A673 (cell line): ENCODE data around the gene GRIK3. TPM values are rescaled to one million over a fixed set of nuclear protein-coding genes. Genes with fewer than 3 reads are reported as not detected.

Experiments
- BruUV-seq: library from RNA; stranded (reverse); fragments of 400-500 nt; replicated peaks from 2 replicates; lab custom pipeline; 2021; lab: Mats Ljungman, UMichigan
- CTCF ChIA-PET: fragments of 300-600 bp; sonication (Branson Sonifier 250); formaldehyde crosslinking; loops from one replicate; lab custom pipeline; 2022; ENCODE audit warnings: antibody characterized with exemption; lab: Charles Lee
- POLR2A ChIA-PET: fragments of 300-600 bp; sonication (Branson Sonifier 250); formaldehyde crosslinking; loops from one replicate; lab custom pipeline; 2022; ENCODE audit warnings: antibody characterized with exemption; ENCODE audit not compliant: low non-redundant PET; lab: Charles Lee
- DNase-seq: peaks from one replicate; pipeline ENCODE4 v3.0.0-alpha.2; 2015; ENCODE audit warnings: low spot score
- H3K27ac ChIP-seq: fragments of 200-600 bp; sonication (generic); 2 replicates; pipeline ENCODE4 v1.5.1; 2016; ENCODE audit warnings: mixed run types, low read depth, mild to moderate bottlenecking, mixed read lengths, antibody characterized with exemption, low read length; ENCODE audit not compliant: poor library complexity, severe bottlenecking
- H3K27me3 ChIP-seq: fragments of 200-600 bp; sonication (generic); replicated peaks from 2 replicates; pipeline ENCODE4 v1.6.1; 2017; ENCODE audit warnings: mixed run types, low read depth, mild to moderate bottlenecking, mixed read lengths, antibody characterized with exemption, low read length; ENCODE audit not compliant: insufficient read depth, poor library complexity
- H3K36me3 ChIP-seq: fragments of 200-600 bp; sonication (generic); 2 replicates; pipeline ENCODE4 v1.6.1; 2016; ENCODE audit warnings: mixed run types, mild to moderate bottlenecking, mixed read lengths, antibody characterized with exemption, low read length; ENCODE audit not compliant: insufficient read depth, poor library complexity, severe bottlenecking
- H3K4me1 ChIP-seq: fragments of 200-600 bp; sonication (generic); 2 replicates; pipeline ENCODE4 v1.6.1; 2017; ENCODE audit warnings: mixed run types, mild to moderate bottlenecking, mixed read lengths, antibody characterized with exemption, low read length; ENCODE audit not compliant: insufficient read depth, poor library complexity, severe bottlenecking
- H3K4me3 ChIP-seq: fragments of 200-600 bp; sonication (generic); 2 replicates; pipeline ENCODE4 v1.5.1; 2016; ENCODE audit warnings: low read depth, mixed run types, mild to moderate bottlenecking, mixed read lengths, low read length; ENCODE audit not compliant: poor library complexity, severe bottlenecking
- H3K9me3 ChIP-seq: fragments of 200-600 bp; sonication (generic); 2 replicates; pipeline ENCODE4 v1.6.1; 2016; ENCODE audit warnings: mixed run types, low read depth, mild to moderate bottlenecking, mixed read lengths, antibody characterized with exemption, low read length; ENCODE audit not compliant: poor library complexity, severe bottlenecking
- CTCF ChIP-seq: fragments of 300-800, 200-600 bp; sonication (generic); conservative IDR thresholded peaks from 2 replicates; pipeline ENCODE4 v1.5.1; 2017; ENCODE audit warnings: low read depth, mild to moderate bottlenecking, antibody characterized with exemption, low read length, moderate library complexity, mixed read lengths
- EZH2 ChIP-seq: fragments of 200-600 bp; sonication (generic); IDR thresholded peaks from 2 replicates; pipeline ENCODE4 v1.6.1; 2017; ENCODE audit warnings: borderline replicate concordance, low read depth, mild to moderate bottlenecking, mixed read lengths, antibody characterized with exemption, low read length; ENCODE audit not compliant: poor library complexity, severe bottlenecking
- intact Hi-C: fragments of 100-400 bp; cut with micrococcal nuclease; formaldehyde crosslinking; loops from one replicate; pipeline ENCODE4 v1.10.0; 2022; ENCODE audit not compliant: unreplicated experiment
- total RNA-seq: library from RNA; stranded (reverse); gene quantifications from 2 replicates; pipeline ENCODE4 v1.2.3, GENCODE V29; 2021

The GRIK3 gene
- total RNA-seq, 1 experiment from 2014 or later: 0.17 TPM

- ChIA-PET CTCF (no interaction called here), POLR2A (no interaction called here)
- no peaks in the 10 kb centered on the region for H3K36me3 ChIP-seq
- DNase-seq: no peak
- H3K4me3 ChIP-seq: no peak overlapping the region
- no peaks in the 10 kb centered on the region for H3K9me3 ChIP-seq
- TF ChIP-seq EZH2 (no peak), CTCF (no peak)
- H3K4me1 ChIP-seq: no peaks in the 10 kb centered on the region
- no TSS peak for BruUV-seq
- H3K27ac ChIP-seq: no peak overlapping the region
- no peaks in the 10 kb centered on the region for H3K27me3 ChIP-seq
- intact Hi-C loops: no loop called here
Observed at GRCh38 chr1:36912365-36912865, 121.9 kb downstream of the GRIK3 start.

- H3K4me3 ChIP-seq: no peak overlapping the region
- H3K27ac ChIP-seq: no peak overlapping the region
- ChIA-PET POLR2A (no interaction called here), CTCF (no interaction called here)
- no peak for TF ChIP-seq CTCF
- no peak for TF ChIP-seq EZH2
- intact Hi-C loops: no loop called here
- no peaks in the 10 kb centered on the region for H3K9me3 ChIP-seq
- no peaks in the 10 kb centered on the region for H3K36me3 ChIP-seq
- no peaks in the 10 kb centered on the region for H3K27me3 ChIP-seq
- H3K4me1 ChIP-seq: no peaks in the 10 kb centered on the region
- BruUV-seq: no TSS peak
- no peak for DNase-seq
Observed at GRCh38 chr1:36911561-36912364, 122.6 kb downstream of the GRIK3 start.

- CTCF ChIA-PET: no interaction called here
Observed at GRCh38 chr1:36910886-36911540, 123.3 kb downstream of the GRIK3 start.

More at GRCh38 chr1:36910886-36911540, 123.3 kb downstream of the GRIK3 start:
- intact Hi-C loops: no loop called here
- H3K36me3 ChIP-seq: no peaks in the 10 kb centered on the region
- no peaks in the 10 kb centered on the region for H3K4me1 ChIP-seq
- POLR2A ChIA-PET: no interaction called here
- no TSS peak for BruUV-seq
- H3K27ac ChIP-seq: no peak overlapping the region
- H3K27me3 ChIP-seq: no peaks in the 10 kb centered on the region
- H3K9me3 ChIP-seq: no peaks in the 10 kb centered on the region
- H3K4me3 ChIP-seq: no peak overlapping the region
- no peak for DNase-seq
- TF ChIP-seq CTCF: no peak
- TF ChIP-seq EZH2: no peak
